Ascending aorta (tissue), 2 donors: ENCODE measurements around the gene CTIF. TPM values are rescaled to one million over a fixed set of nuclear protein-coding genes. Genes with fewer than 3 reads are reported as not detected.

Experiments
- DNase-seq, 2 donors: peaks; one replicate each; pipeline ENCODE4 v3.0.0-alpha.2; 2019; ENCODE audit warnings: low spot score in 2 of 2
- H3K27ac ChIP-seq, 2 donors: fragments of 200-600 bp; sonication (generic); one replicate each; pipeline ENCODE4 v1.5.1; 2016 to 2017; ENCODE audit warnings: mild to moderate bottlenecking in 1 of 2
- H3K27me3 ChIP-seq: fragments of 200-600 bp; sonication (generic); one replicate; pipeline ENCODE4 v1.5.1; 2017
- H3K36me3 ChIP-seq, 2 donors: fragments of 200-600 bp; sonication (generic); one replicate each; pipeline ENCODE4 v1.5.1; 2016
- H3K4me1 ChIP-seq, 2 donors: fragments of 200-600 bp; sonication (generic); one replicate each; pipeline ENCODE4 v1.5.1; 2016 to 2017; ENCODE audit warnings: mild to moderate bottlenecking in 1 of 2
- H3K4me3 ChIP-seq, 2 donors: fragments of 200-600 bp; sonication (generic); one replicate each; pipeline ENCODE4 v1.5.1; 2016 to 2017; ENCODE audit warnings: mild to moderate bottlenecking in 1 of 2
- H3K9me3 ChIP-seq, 2 donors: fragments of 200-600 bp; sonication (generic); one replicate each; pipeline ENCODE4 v1.5.1; 2016
- intact Hi-C: fragments of 100-400 bp; cut with DNase I; formaldehyde crosslinking; loops from one replicate; pipeline ENCODE4 v1.15.1; 2023
- total RNA-seq: library from RNA; depleted of rRNA; stranded (reverse); fragments of >200 nt; gene quantifications from one replicate; pipeline ENCODE4 v1.1.0, GENCODE V29; 2016
- TF ChIP-seq, protein P1 (sequence below), 3 experiments: fragments of 200-600 bp in 2 of 3; fragments of 450-650 bp in 1 of 3; sonication (generic) in 2 of 3; IDR thresholded peaks; one replicate each; pipeline ENCODE4 v1.5.1; 2016 to 2019; ENCODE audit warnings: antibody characterized with exemption in 3 of 3, mild to moderate bottlenecking in 1 of 3, moderate library complexity in 1 of 3

The CTIF gene
- total RNA-seq, 1 donor from 2014 or later: 55.3 TPM

DNA sequence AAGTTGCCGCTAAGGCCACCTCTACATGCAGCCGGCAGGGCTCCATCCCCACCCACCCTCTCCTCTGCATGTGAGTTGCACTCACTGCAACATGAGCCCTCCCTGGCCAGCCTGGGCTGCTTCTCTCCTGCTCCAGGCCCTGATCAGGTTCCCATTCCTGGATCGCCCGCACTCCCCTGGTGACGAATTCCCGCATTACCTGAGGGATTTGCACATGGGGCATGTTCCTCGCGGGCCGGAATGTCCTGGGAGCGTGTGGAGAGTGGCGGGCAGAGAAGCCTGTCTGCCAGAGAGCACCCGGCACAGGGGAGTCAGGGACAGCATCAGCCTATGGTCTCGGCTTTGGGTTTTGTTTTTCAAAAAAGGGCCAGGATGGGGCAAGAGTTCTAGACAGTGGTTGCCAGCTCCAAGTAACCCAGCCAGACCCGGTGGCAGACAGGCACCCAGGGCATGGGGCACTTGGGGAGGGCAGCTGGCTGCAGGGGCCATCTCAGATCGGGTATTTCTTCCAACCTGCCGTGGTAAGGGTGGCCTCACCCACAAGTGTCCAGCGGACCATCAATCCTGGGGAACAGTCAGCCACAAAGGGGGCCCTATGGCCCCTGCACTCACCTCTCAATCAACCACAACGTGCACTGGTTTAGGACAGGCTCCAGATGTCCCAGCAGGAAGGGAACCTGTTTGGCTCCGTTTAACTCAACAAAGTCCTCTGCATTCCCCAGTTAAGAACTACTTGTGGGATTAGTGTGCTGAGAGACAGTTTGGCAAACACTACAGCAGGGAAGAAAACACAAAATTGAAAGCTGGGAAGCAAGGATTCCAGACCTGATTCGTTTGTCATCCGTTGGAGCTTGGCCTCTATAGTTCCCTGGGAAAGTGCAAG is 224.2 kb downstream of the CTIF start:
- TF ChIP-seq, protein P1, sequence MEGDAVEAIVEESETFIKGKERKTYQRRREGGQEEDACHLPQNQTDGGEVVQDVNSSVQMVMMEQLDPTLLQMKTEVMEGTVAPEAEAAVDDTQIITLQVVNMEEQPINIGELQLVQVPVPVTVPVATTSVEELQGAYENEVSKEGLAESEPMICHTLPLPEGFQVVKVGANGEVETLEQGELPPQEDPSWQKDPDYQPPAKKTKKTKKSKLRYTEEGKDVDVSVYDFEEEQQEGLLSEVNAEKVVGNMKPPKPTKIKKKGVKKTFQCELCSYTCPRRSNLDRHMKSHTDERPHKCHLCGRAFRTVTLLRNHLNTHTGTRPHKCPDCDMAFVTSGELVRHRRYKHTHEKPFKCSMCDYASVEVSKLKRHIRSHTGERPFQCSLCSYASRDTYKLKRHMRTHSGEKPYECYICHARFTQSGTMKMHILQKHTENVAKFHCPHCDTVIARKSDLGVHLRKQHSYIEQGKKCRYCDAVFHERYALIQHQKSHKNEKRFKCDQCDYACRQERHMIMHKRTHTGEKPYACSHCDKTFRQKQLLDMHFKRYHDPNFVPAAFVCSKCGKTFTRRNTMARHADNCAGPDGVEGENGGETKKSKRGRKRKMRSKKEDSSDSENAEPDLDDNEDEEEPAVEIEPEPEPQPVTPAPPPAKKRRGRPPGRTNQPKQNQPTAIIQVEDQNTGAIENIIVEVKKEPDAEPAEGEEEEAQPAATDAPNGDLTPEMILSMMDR (IDR thresholded peaks at IDR 0.05): no peak
- Histone ChIP-seq H3K27me3 (no peaks in the 10 kb centered on the region), H3K4me3 (no peak overlapping the region), H3K27ac (no peak overlapping the region), H3K9me3 (no peaks in the 10 kb centered on the region), H3K36me3 (peaks cover 34 to 52% of the 10 kb centered on the region in 2 donors), H3K4me1 (peaks cover 0 to 7% of the 10 kb centered on the region in 2 donors)
- intact Hi-C loops: no loop called here
- DNase-seq: no peak

DNA sequence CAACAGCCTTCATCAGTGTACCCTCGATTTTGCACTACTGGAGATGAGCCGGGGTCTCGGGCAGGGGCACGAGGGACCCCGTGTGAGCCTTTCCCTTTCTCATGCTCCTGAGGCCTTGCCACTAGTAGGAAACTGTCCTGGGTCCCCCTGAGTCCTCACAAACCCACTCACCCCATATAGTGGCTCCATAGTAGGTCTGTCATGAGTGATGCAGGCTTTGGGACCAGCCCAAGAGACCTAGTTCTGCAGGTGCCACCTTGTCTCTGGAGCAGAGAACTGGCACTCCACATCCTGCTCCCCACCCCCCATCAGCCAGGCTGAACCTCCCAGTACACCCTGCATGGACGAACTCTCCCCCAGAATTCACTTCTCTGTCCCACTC is 224.9 kb downstream of the CTIF start:
- DNase-seq: no peak
- Histone ChIP-seq H3K36me3 (peaks cover 33 to 46% of the 10 kb centered on the region in 2 donors), H3K9me3 (no peaks in the 10 kb centered on the region), H3K4me3 (no peak overlapping the region), H3K4me1 (peaks cover 0 to 7% of the 10 kb centered on the region in 2 donors), H3K27me3 (no peaks in the 10 kb centered on the region), H3K27ac (no peak overlapping the region)
- TF ChIP-seq, protein P1 (IDR thresholded peaks at IDR 0.05): no peak
- intact Hi-C loops: no loop called here

DNA sequence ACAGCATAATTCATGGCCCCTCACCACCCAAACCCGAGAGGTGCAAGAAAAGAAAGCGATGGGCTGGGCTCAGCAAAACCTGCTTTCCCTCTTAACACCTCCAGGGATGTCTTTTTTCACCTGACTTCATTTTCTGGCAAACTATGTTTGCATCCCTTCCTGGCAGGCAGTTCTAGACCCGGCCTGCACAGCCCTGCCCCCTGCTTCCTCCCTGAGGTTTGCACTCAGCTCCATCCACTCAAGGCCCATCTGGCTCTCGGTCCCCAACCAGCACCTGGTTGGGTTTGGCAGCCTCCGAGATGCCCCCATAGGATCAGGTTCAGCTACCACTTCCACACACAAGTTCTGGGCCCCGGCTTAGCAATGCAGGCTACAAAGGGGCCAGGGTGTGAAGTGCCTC is 226.2 kb downstream of the CTIF start:
- intact Hi-C loops: loop anchor here (5.0 kb wide), 1 partner anchor 53 kb away; no protein-coding TSS in a partner anchor
- H3K4me1 ChIP-seq: peaks cover 0 to 7% of the 10 kb centered on the region in 2 donors
- no peak overlapping the region for H3K4me3 ChIP-seq
- H3K27ac ChIP-seq: no peak overlapping the region
- no peaks in the 10 kb centered on the region for H3K9me3 ChIP-seq
- peaks cover 35 to 41% of the 10 kb centered on the region in 2 donors for H3K36me3 ChIP-seq
- no peaks in the 10 kb centered on the region for H3K27me3 ChIP-seq
- TF ChIP-seq, protein P1 (IDR thresholded peaks at IDR 0.05): no peak
- DNase-seq: no peak

DNA sequence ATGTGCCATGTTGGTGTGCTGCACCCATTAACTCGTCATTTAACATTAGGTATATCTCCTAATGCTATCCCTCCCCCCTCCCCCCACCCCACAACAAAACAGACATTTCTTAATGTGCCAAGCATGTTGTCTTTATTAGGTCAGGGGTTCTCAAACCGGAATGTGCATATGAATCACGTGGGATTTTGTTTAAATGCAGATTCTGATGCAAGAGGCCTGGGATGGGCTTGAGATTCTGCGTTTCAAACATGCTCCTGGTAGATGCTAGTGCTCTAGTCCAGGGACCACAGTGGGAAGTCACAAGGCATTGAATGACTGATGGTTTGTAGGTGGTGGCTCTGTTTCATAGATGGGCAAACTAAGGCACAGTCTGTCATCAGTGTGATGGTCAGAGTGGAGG is 227.2 kb downstream of the CTIF start:
- Histone ChIP-seq H3K9me3 (no peaks in the 10 kb centered on the region), H3K4me1 (peaks cover 0 to 4% of the 10 kb centered on the region in 2 donors), H3K36me3 (peaks cover 35 to 39% of the 10 kb centered on the region in 2 donors), H3K27me3 (no peaks in the 10 kb centered on the region), H3K27ac (no peak overlapping the region), H3K4me3 (no peak overlapping the region)
- intact Hi-C loops: loop anchor here (5.0 kb wide), 1 partner anchor 54 kb away; no protein-coding TSS in a partner anchor
- TF ChIP-seq, protein P1 (IDR thresholded peaks at IDR 0.05): no peak
- no peak for DNase-seq

DNA sequence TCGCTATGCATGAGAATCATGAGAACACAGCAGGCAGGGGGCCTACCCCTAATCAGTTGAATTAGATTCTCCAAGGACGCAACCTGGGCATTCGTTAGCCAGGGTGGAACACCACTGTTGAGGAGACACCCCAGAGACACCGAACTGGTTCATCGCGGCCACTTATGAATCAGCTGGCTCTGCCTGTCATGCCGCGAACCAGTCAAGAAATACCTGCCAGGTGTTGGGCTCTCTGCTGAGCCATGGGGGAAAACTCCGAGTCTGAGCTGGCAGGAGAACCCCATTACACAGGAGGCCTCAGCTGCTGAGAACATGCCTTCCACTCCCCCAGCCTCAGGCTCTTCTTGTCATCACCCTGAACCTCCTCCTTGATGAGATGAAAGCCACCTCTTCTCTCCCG is 227.7 kb downstream of the CTIF start:
- Histone ChIP-seq H3K36me3 (peaks cover 31 to 35% of the 10 kb centered on the region in 2 donors), H3K4me1 (peaks cover 0 to 4% of the 10 kb centered on the region in 2 donors), H3K27me3 (no peaks in the 10 kb centered on the region), H3K4me3 (no peak overlapping the region), H3K27ac (peak overlapping the region in 1 of 2 donors; percentile 45), H3K9me3 (no peaks in the 10 kb centered on the region)
- TF ChIP-seq, protein P1 (IDR thresholded peaks at IDR 0.05): no peak
- no peak for DNase-seq
- intact Hi-C loops: loop anchor here (5.0 kb wide), 1 partner anchor 54 kb away; no protein-coding TSS in a partner anchor
